Measurements from ENCODE around the gene RRAS.

The RRAS gene

DNA sequence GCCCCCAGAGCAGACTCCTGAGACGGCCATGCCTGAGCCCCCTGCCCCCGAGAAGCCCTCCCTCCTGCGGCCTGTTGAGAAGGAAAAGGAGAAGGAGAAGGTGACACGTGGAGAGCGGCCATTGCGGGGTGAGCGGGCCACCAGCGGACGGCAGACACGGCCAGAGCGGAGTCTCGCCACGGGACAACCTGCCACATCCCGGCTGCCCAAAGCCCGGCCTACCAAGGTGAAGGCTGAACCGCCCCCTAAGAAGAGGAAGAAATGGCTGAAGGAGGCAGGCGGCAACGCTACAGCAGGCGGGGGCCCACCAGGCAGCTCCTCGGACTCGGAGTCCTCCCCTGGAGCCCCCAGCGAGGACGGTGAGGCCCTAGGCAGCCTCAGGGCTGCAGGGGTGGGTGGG lies 24.1 kb downstream of the RRAS start:
- no peak for TF ChIP-seq POLR2AphosphoS5 (IDR thresholded peaks at IDR 0.05; ENCODE audit: low read depth, low read length)
- TF ChIP-seq SIN3A (IDR thresholded peaks at IDR 0.05; ENCODE audit: borderline replicate concordance, insufficient read depth, low read length) = no peak
- TF ChIP-seq TAF1 (IDR thresholded peaks at IDR 0.05; ENCODE audit: borderline replicate concordance, insufficient read depth, low read length) = no peak
- TF ChIP-seq, protein P1, sequence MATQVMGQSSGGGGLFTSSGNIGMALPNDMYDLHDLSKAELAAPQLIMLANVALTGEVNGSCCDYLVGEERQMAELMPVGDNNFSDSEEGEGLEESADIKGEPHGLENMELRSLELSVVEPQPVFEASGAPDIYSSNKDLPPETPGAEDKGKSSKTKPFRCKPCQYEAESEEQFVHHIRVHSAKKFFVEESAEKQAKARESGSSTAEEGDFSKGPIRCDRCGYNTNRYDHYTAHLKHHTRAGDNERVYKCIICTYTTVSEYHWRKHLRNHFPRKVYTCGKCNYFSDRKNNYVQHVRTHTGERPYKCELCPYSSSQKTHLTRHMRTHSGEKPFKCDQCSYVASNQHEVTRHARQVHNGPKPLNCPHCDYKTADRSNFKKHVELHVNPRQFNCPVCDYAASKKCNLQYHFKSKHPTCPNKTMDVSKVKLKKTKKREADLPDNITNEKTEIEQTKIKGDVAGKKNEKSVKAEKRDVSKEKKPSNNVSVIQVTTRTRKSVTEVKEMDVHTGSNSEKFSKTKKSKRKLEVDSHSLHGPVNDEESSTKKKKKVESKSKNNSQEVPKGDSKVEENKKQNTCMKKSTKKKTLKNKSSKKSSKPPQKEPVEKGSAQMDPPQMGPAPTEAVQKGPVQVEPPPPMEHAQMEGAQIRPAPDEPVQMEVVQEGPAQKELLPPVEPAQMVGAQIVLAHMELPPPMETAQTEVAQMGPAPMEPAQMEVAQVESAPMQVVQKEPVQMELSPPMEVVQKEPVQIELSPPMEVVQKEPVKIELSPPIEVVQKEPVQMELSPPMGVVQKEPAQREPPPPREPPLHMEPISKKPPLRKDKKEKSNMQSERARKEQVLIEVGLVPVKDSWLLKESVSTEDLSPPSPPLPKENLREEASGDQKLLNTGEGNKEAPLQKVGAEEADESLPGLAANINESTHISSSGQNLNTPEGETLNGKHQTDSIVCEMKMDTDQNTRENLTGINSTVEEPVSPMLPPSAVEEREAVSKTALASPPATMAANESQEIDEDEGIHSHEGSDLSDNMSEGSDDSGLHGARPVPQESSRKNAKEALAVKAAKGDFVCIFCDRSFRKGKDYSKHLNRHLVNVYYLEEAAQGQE (IDR thresholded peaks at IDR 0.05; ENCODE audit: insufficient read depth in 1 of 2, low read depth in 2 of 2, low read length in 2 of 2) = no peak
- TF ChIP-seq FOXP2 (optimal IDR thresholded peaks at IDR 0.05; ENCODE audit: borderline replicate concordance, extremely low read depth, extremely low read length, insufficient read depth) = no peak

DNA sequence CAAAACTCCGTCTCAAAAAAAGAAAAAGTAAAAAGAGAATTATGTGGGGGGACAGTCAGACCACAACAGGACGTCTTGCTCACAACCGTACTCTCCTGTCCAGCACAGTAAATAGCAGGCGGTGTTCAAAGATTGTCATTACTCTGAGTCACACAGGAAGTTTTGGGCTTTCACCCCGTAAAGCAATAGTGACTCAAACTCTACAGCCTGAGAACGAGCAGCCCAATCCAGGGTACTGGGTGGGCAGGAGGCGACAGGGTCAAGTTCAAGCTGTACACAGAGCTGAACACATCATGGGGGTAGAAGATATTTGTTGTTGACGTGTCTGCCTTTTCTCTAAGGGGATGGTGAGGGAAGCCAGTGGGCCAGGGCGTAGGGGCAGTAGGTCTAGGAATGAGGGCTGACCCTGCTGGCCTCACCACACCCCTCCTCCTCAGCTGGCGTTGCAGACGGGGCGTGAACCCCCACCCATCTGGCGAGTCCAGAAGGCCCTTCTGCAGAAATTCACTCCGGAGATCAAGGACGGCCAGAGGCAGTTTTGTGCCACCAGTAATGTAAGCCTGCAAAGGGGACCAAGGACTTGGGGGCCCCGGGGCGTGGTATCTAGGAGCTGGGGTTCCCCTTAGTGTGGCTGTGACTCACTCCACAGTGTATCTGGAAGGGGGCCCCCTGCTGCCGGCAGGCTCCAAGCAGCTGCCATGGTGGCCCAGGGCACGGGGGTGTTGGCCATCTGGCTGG lies 25.7 kb downstream of the RRAS start:
- TF ChIP-seq POLR2AphosphoS5 (IDR thresholded peaks at IDR 0.05; ENCODE audit: low read depth, low read length) = no peak
- TF ChIP-seq SIN3A (IDR thresholded peaks at IDR 0.05; ENCODE audit: borderline replicate concordance, insufficient read depth, low read length) = no peak
- no peak for TF ChIP-seq TAF1 (IDR thresholded peaks at IDR 0.05; ENCODE audit: borderline replicate concordance, insufficient read depth, low read length)
- no peak for TF ChIP-seq FOXP2 (optimal IDR thresholded peaks at IDR 0.05; ENCODE audit: borderline replicate concordance, extremely low read depth, extremely low read length, insufficient read depth)
- TF ChIP-seq, protein P1 (IDR thresholded peaks at IDR 0.05; ENCODE audit: insufficient read depth in 1 of 2, low read depth in 2 of 2, low read length in 2 of 2) = no peak

DNA sequence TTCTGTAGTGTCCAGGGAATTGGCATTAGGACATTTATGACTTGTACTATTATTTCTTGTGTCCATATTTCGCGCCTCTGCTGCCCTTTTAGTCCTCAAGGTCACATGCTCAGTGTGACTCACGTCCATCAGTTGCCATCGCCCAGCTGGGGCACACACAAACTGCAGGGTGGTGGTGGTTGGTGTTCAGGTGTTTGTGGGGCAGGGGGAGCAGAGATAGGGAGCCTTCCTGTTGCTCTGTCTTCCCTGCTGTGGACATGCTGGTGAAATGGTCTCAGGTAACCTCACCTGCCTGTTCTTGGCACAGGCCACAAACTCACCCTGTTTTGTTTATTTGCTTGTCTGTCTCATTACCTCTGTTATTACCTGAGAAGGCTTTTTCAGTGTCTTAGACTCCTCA lies 26.6 kb downstream of the RRAS start:
- no peak for TF ChIP-seq FOXP2 (optimal IDR thresholded peaks at IDR 0.05; ENCODE audit: borderline replicate concordance, extremely low read depth, extremely low read length, insufficient read depth)
- no peak for TF ChIP-seq TAF1 (IDR thresholded peaks at IDR 0.05; ENCODE audit: borderline replicate concordance, insufficient read depth, low read length)
- TF ChIP-seq POLR2AphosphoS5 (IDR thresholded peaks at IDR 0.05; ENCODE audit: low read depth, low read length) = no peak
- no peak for TF ChIP-seq SIN3A (IDR thresholded peaks at IDR 0.05; ENCODE audit: borderline replicate concordance, insufficient read depth, low read length)

DNA sequence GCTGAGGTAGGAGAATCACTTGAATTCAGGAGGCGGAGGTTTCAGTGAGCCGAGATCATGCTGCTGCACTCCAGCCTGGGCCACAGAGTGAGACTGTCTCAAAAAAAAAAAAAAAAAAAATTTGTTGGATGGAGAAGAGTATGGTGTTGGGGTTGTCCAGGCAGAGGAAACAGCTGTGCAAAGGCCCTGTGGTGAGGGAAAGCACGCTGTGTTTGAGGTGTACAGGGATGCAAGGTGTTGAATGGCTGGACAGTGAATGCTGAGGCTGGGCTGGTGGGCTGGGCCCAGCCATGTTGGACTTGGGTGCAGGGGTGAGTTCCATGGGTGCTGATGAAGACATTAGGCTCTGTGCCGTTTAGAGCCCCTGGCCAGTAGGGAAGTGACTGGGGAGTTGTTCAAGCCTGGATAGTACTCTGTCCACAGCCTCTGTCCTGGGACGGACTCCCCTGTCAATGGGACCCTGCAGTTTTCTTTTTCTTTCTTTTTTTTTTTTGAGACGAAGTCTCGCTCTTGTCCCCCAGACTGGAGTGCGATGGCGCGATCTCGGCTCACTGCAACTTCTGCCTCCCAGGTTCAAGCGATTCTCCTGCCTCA lies 30.3 kb downstream of the RRAS start:
- TF ChIP-seq TAF1 (IDR thresholded peaks at IDR 0.05; ENCODE audit: borderline replicate concordance, insufficient read depth, low read length) (no peak), SIN3A (IDR thresholded peaks at IDR 0.05; ENCODE audit: borderline replicate concordance, insufficient read depth, low read length) (no peak), FOXP2 (optimal IDR thresholded peaks at IDR 0.05; ENCODE audit: borderline replicate concordance, extremely low read depth, extremely low read length, insufficient read depth) (no peak), POLR2AphosphoS5 (IDR thresholded peaks at IDR 0.05; ENCODE audit: low read depth, low read length) (no peak)
- TF ChIP-seq, protein P1 (IDR thresholded peaks at IDR 0.05; ENCODE audit: insufficient read depth in 1 of 2, low read depth in 2 of 2, low read length in 2 of 2) = no peak

DNA sequence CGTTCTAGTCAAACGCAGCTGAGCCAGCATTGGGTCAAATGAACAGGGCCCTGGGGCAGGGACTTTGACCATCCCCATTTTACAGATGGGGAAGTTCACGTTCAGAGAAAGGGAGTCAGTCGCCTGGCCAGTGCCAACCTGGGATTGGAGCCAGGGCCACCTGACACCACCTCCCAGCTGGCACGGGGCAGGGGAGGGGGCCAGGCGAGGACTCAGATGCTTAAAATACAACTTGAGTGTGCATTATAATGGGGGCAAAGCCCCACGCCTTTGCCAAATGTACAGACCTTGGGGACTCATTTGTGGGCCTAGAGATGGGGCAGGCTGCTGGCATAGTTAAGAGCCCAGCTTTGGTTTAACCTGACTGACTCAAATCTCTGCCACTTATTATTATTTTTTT lies 34.3 kb downstream of the RRAS start:
- no peak for TF ChIP-seq SIN3A (IDR thresholded peaks at IDR 0.05; ENCODE audit: borderline replicate concordance, insufficient read depth, low read length)
- no peak for TF ChIP-seq FOXP2 (optimal IDR thresholded peaks at IDR 0.05; ENCODE audit: borderline replicate concordance, extremely low read depth, extremely low read length, insufficient read depth)
- TF ChIP-seq, protein P1 (IDR thresholded peaks at IDR 0.05; ENCODE audit: insufficient read depth in 1 of 2, low read depth in 2 of 2, low read length in 2 of 2) = no peak
- no peak for TF ChIP-seq POLR2AphosphoS5 (IDR thresholded peaks at IDR 0.05; ENCODE audit: low read depth, low read length)
- TF ChIP-seq TAF1 (IDR thresholded peaks at IDR 0.05; ENCODE audit: borderline replicate concordance, insufficient read depth, low read length) = no peak

Data from PFSK-1 (cell line).